NCI-H128 (cell line): Measurements from ENCODE around the gene P2RY11.

Source experiments
- DNase-seq: peaks from one replicate; lab custom pipeline; 2025; ENCODE audit not compliant: unreplicated experiment; lab: John Stamatoyannopoulos, UW

P2RY11 gene

DNA sequence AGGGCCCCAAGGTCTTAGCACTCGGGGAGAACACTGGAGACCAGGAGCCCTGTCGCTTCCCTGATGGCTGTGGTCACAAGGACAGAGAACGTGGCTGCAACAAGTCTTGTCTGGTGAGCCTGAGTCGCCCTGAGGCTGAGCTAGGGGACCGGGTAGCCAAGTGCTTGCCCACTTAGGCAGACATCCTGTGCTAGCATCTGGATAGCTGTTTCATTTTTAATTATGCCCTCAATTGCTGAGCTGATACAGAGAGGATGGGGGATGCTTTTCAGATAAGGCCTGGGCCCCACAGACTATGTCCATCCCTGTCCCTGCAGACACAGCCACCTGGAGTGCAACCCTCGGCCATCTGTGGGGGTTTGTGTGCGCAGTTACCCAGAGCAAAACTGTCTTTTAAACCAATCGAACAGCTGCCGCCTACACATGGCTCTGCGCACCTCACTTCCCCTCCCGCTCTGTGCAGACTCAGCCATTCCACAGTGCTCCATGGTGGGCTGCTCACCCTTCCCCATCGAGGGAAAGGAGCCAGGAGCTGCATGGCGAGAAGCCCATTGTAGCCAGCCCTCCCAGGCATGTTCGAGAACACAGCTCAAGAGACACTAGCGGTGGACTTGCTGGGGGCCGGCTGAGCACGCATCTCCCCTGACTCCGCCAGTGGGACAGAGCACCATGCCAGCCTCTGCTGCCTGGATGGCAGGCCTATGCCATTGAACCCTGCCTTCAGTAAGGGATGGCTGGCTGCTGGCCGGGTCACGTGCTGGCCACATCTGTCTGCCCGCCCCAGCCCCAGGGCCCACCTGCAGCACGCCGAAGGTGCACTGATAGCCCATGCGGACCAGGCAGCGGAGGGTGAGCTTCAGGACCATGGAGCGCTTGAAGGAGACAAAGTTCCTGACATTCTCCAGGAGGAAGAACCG, 27.6 kb downstream of the P2RY11 start:
- no peak for DNase-seq

- no peak for DNase-seq
Measured at GRCh38 chr19:10139952-10140351, 28.5 kb downstream of the P2RY11 start.

DNA sequence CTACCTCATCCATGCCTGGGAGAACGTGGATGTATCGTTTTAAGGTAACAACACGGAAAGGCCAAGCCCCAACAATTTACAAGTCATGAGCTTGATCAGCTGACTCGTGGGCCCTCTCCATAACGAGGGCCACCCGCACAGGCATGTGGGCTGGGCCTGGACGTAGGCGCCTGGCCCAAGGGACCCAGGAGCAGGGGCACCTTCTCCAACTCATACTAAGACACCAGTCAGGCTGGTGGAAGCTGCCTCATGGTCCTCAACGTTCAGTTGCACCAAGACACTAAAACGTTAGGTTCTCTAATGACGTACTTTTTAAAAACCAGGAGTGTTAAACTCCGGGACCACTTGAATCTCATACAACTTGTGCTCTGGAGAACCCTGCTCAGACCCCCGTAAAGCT, 30.0 kb downstream of the P2RY11 start:
- DNase-seq, result no peak

DNA sequence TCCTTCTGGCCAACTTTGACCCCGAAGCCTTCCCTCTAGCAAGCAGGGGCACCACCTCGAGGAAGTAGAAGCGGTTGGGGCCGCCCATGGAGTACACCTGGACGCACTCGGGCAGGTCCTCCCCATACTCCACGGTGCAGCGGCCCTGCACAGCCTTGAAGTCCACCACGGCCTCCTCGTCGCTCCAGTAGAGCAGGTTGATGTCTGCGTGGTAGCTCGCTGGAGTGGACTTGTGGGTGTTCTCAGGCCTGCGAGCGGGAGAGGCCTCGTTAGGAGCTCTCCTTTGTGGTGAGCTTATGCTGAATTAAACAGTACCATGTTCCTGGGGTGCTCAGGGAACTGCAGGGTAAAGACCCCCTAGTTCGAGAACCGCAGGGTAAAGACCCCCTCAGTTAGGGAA, 30.5 kb downstream of the P2RY11 start:
- no peak for DNase-seq

DNA sequence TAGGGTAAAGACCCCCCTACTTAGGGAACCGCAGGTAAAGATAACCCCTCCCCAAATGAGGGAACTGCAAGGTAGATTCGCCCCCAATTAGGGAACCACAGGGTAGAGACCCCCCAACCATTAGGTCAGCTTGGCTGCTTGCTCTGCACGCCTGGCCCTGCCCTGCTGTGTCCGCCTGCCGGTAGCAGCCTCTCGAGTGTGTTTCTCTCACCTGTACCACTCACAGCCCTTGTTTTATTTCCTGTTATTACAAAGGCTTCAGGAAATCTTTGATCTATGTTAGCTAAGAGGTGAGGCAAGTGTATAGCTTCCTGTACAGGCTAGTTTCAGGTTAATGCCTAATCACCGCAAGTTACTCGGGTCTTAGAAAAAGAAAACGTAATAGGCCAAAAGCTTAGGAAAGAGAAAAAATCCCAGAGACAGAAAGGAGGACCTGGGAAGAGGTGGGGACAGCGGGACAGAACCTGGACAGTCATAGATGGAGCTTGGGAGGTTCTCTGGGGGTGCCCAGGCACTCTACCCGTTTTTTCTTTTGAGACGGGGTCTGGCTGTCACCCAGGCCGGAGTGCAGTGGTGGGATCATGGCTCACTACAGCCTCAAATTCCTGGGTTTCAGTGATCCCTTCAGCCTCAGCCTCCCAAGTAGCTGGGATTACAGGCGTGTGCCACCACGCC, 31.3 kb downstream of the P2RY11 start:
- no peak for DNase-seq

DNA sequence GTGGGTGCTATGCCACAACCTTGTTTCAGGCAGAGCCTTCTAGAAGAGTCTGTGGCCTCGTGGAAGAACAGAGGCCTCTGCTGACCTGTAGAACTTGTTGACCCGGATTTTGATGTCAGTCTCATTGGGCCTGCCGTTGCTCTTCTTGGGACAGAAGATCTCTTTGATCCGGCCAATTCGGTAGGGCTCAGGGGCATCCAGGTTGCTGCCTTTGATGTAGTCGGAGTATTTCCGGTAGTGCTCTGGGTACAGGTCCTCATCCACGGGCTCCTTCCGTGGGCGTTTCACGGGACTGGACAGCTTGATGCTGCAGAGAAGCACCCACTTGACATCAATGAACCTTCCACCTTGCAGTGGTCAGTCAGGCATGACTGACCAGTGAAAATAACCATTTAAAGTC, 32.2 kb downstream of the P2RY11 start:
- DNase-seq, result no peak

- DNase-seq, result no peak
Measured at GRCh38 chr19:10144361-10144760, 32.9 kb downstream of the P2RY11 start.

DNA sequence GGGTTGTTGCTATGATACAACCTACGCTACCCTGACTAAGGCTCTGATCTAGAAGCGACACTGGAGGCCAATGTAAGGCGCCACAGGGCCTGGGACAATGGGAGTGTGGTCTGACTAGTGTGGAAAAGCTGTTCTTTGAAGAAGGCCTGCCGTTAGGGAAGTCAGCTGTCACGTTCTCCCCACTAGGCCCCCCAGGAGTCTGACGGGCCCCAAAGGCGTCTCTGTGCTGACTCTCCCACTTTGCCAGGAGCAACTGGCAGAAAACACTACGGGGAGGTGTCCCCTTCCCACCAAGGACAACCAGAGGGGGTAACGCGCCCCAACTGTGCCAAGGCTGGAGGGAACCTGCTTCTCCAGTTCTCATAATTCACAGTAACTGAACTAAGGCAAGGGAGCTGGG, 33.5 kb downstream of the P2RY11 start:
- DNase-seq, result no peak

- DNase-seq, result no peak
Measured at GRCh38 chr19:10146142-10146541, 34.6 kb downstream of the P2RY11 start.

- no peak for DNase-seq
Measured at GRCh38 chr19:10149427-10149826, 37.9 kb downstream of the P2RY11 start.

DNA sequence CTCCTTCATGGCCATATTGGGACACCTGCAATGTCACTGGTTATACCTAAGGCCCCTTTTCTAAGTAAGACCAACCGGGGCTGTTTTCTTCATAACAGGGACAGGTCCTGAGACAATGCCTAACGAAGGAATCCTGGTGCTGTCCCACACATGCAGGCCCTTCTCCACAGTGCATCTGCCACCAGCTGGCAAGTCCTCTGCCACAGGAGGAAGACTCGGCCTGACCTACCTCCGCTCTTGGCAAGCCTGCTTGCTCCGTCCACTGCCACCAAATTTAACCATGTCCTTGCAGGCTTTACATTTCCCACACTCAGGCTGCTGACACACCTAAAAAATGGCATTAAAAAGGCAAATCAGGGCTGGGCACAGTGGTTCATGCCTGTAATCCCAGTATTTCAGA, 40.0 kb downstream of the P2RY11 start:
- no peak for DNase-seq

- DNase-seq, result no peak
Measured at GRCh38 chr19:10152100-10152499, 40.6 kb downstream of the P2RY11 start.

GRCh38 chr19:10155839-10156238, 44.3 kb downstream of the P2RY11 start:
- DNase-seq, result no peak

DNA sequence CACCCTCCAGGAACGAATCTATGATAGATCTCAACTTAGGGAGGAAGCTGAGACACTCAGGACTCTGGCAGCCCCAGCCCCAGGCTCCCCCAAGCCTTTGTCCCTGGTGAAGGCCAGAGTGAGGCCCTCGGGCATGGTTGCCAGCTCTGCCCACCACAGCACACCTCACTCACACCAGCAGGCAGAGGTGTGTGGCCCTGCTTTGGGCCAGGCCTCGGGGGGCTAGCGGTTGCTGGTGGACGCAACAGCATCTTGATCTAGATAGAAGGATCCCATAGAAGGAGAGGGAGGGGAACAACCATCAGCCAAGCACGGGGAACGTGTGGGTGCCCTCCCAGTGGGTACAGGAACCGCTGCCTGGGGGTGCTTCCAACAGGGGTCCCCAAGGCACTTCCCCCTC, 46.6 kb downstream of the P2RY11 start:
- DNase-seq, result no peak

DNA sequence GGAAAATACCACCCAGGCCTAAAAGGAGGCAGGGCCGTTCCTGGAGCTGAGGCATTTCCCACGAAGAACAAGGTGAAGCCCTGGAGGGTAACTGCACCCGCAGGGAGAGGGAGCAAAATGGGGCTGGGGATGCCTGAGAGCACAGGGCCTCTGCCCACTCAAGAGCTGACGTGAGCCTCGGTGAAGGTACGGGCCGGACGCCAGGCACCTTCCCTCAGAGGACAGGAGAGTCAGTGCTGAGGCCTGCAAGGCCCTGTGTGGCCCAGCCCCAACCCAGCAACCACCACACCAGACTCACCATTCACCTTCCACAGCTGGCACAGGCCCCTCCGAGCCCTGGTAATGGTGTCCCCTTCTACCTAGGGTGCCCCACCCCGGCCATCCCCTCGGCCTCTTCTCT, 47.0 kb downstream of the P2RY11 start:
- no peak for DNase-seq

DNA sequence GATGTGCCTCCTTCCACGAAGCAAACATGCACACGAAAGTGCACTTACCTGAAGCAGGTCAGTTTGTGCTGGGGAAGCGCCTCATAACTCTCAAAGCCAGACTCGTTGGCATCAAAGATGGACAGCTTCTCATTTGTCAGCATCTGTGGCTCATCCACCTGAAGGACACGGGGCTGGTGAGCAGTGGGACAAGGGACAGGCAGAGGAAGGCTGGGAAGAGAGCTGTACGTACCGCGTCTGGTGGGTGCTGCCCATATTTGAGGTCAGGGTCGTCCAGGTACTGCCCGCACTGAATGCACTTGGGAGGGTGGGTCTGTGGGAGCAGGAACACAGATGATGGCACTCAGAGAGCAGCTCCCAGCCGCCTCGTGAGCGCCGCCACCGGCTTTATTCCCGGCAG, 48.1 kb downstream of the P2RY11 start:
- no peak for DNase-seq

DNA sequence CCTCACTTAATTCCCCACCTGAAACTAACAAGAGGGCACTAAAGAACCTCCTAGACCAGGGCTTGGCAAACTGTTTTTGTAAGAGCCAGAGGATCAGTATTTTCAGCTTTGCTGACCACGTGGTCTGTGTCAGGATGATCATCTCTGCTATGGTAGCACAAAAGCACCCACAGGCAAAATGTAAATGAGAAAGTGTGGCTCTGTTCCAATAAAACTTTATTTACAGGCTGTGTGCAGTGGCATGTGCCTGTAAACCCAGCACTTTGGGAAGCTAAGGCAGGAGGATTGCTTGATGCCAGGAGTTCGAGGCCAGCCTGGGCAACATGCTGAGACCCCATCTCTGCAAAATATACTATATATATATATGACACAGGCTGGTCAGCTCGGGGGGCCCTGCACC, 52.0 kb downstream of the P2RY11 start:
- no peak for DNase-seq
